ENCODE results near the gene AMN. TPM values are rescaled to one million over a fixed set of nuclear protein-coding genes. Genes with fewer than 3 reads are reported as not detected.

Gene AMN
- total RNA-seq, 4 donors from 2014 or later: 0.21 TPM; not detected in 3

DNA sequence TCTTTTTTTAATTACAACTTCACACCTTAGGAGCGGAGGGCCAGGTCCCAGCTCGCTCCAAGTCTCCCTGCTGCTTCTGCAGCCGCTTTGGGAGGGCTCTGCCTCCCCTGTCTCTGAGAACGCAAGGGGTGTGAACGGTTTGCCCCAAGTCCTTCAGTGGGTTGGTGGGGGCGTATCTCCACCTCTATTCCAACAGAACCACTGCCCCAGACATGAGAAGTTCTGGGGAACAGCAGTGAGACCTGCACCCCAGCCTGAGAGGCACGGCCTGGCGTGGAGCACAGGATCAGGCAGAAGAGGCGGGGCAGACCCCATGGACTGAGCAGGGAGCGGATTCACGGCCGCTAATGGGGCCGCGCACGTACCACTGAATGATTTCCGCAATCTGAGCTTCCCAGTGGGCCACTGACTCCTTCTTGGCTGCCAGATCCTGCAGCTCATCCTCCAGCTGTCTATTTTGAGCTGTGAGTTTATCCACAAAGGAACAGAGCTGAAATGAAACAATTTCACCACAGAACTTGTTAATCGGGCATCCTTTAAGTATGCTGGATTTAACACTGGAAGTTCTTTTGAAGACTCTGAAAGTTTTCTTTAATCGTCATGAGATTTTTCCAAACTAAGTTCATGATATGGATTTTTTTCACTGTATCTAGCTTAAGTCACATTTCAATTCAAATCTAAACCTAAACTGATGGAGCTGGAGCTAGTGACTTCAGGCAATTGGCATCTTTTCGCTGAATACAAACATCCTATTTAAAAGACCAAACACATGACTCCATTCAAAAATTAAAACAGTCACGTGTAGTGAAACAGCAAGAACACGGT is 44.4 kb downstream of the AMN start:
- DNase-seq (ENCODE audit: low spot score in 2 of 2): peak in 1 of 2 donors; percentile 8
- TF ChIP-seq POLR2A (IDR thresholded peaks at IDR 0.05) (no peak), EP300 (IDR thresholded peaks at IDR 0.05) (peak in 1 of 2 donors; percentile 2)
- peaks cover 0 to 13% (median 3%) of the 10 kb centered on the region in 4 donors for H3K4me1 ChIP-seq
- H3K27ac ChIP-seq: peak overlapping the region in 3 of 4 donors; percentile 38 to 68 (median 67)
- peaks cover 4 to 100% (median 37%) of the 10 kb centered on the region in 3 donors for H3K36me3 ChIP-seq
- H3K9me3 ChIP-seq: no peaks in the 10 kb centered on the region
- no peak overlapping the region for H3K4me3 ChIP-seq
- no peaks in the 10 kb centered on the region for H3K27me3 ChIP-seq
- WGBS, 2 donors: 64 to 66% methylated on average over 21 of the region's 21 CpGs

DNA sequence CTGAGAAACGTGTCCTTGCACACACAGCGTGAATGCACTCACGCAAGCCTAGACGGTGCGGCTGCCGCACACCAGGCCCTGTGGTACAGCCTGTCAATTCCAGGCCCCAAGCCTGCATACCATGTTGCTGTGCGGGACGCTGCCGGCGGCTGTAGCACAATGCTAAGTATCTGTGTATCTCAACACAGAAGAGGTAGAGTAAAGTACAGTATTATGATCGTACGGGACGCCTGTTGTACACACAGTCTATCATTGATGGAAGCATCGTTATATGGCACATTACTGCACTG is 45.0 kb downstream of the AMN start:
- DNase-seq (ENCODE audit: low spot score in 2 of 2): no peak
- Histone ChIP-seq H3K9me3 (no peaks in the 10 kb centered on the region), H3K27me3 (no peaks in the 10 kb centered on the region), H3K27ac (peak overlapping the region in 2 of 4 donors; percentile 36 to 67), H3K4me3 (no peak overlapping the region), H3K36me3 (peaks cover 4 to 100% (median 32%) of the 10 kb centered on the region in 3 donors), H3K4me1 (peaks cover 0 to 13% (median 3%) of the 10 kb centered on the region in 4 donors)
- WGBS, 2 donors: 56 to 64% methylated on average over 14 of the region's 14 CpGs
- TF ChIP-seq, protein P1, sequence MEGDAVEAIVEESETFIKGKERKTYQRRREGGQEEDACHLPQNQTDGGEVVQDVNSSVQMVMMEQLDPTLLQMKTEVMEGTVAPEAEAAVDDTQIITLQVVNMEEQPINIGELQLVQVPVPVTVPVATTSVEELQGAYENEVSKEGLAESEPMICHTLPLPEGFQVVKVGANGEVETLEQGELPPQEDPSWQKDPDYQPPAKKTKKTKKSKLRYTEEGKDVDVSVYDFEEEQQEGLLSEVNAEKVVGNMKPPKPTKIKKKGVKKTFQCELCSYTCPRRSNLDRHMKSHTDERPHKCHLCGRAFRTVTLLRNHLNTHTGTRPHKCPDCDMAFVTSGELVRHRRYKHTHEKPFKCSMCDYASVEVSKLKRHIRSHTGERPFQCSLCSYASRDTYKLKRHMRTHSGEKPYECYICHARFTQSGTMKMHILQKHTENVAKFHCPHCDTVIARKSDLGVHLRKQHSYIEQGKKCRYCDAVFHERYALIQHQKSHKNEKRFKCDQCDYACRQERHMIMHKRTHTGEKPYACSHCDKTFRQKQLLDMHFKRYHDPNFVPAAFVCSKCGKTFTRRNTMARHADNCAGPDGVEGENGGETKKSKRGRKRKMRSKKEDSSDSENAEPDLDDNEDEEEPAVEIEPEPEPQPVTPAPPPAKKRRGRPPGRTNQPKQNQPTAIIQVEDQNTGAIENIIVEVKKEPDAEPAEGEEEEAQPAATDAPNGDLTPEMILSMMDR (IDR thresholded peaks at IDR 0.05): no peak
- TF ChIP-seq POLR2A (IDR thresholded peaks at IDR 0.05) (no peak), EP300 (IDR thresholded peaks at IDR 0.05) (peak in 1 of 2 donors; percentile 7)

DNA sequence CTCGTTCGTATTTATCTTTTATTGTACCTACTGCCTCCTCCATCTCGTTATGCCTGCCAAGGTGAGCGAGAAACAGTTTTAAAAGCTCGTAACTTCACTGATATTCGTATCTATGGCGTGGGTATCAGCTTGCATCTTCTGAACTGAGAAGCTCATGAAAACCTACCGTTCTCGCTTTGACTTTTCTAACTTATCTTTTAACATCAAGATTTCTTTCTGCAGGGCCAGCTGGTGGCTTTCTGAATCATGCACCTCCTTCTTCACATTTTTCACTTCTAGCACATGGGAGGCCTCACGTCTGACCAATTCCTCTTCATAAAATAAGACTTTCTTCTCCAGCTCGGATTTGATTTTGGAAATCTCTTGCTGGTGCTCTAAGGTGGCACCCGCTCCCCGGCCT is 45.8 kb downstream of the AMN start:
- Histone ChIP-seq H3K9me3 (no peaks in the 10 kb centered on the region), H3K4me3 (no peak overlapping the region), H3K4me1 (peaks cover 0 to 13% (median 3%) of the 10 kb centered on the region in 4 donors), H3K36me3 (peaks cover 4 to 100% (median 30%) of the 10 kb centered on the region in 3 donors), H3K27me3 (no peaks in the 10 kb centered on the region), H3K27ac (no peak overlapping the region)
- 95 to 96% methylated on average over 13 of the region's 13 CpGs for WGBS, 2 donors
- DNase-seq (ENCODE audit: low spot score in 2 of 2): no peak
- no peak for TF ChIP-seq EP300 (IDR thresholded peaks at IDR 0.05)
- no peak for TF ChIP-seq POLR2A (IDR thresholded peaks at IDR 0.05)
- TF ChIP-seq, protein P1 (IDR thresholded peaks at IDR 0.05): no peak

DNA sequence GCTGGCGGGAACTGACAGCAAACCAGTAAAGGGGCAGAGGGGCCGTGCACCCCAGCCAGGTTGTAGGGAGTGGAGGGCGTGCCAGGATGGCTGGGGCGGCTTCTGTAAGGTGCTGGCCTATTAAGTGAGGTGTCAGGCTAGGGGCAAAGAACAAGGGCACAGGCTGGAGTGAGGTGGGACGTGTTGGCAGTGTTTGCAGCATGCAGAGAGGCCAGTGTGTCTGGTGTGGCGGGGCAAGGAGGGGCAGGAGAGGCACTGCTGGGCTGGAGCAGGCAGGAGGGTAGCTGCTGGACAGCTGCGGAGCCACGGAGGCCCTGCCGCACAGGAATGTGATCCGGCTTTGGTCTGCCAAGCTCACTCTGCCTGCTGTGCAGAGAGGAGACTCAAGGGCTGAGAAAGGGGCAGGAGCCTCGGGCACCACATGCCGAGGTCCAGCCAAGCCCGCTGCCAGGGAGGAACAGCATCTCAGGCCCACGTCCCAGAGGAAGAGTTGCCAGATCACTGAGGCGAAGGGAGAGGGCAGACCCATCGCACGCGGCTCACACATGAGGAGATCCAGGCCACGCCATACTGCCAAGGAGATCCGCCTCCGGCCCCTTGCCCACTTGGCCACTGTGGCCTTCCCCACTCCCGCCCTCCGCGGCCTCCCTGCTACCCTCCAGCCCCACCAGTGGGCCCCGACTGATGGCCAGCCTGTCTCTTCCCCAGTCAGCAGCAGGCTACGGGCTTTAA is 46.8 kb downstream of the AMN start:
- no peaks in the 10 kb centered on the region for H3K27me3 ChIP-seq
- DNase-seq (ENCODE audit: low spot score in 2 of 2): no peak
- peaks cover 0 to 100% (median 25%) of the 10 kb centered on the region in 3 donors for H3K36me3 ChIP-seq
- 93 to 94% methylated on average over 21 to 26 of the region's 26 CpGs for WGBS, 2 donors
- H3K4me3 ChIP-seq: no peak overlapping the region
- no peak overlapping the region for H3K27ac ChIP-seq
- TF ChIP-seq POLR2A (IDR thresholded peaks at IDR 0.05) (no peak), EP300 (IDR thresholded peaks at IDR 0.05) (no peak)
- TF ChIP-seq, protein P1 (IDR thresholded peaks at IDR 0.05): no peak
- H3K9me3 ChIP-seq: no peaks in the 10 kb centered on the region
- peaks cover 0 to 13% (median 3%) of the 10 kb centered on the region in 4 donors for H3K4me1 ChIP-seq

DNA sequence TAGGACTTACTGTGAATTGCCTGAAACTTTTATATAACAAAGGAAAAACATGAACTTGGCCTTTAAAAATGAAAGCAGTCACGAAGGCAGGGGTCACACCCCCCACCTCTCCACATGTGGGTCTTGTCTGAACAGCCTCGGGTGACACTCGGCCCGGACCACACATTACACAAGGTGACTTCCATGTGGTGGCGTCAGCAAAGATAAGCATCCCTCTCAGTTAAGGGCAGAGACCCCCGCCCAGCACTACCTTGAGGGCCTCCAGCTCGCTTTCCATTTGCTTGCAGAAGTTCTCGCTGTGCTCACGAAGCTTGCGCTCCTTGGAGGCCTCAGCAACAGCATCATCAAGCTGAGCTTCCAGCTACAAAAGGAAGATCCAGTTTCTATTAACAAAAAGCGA is 47.4 kb downstream of the AMN start:
- Histone ChIP-seq H3K4me3 (no peak overlapping the region), H3K9me3 (no peaks in the 10 kb centered on the region), H3K36me3 (peaks cover 0 to 100% (median 23%) of the 10 kb centered on the region in 3 donors), H3K4me1 (peaks cover 0 to 13% (median 3%) of the 10 kb centered on the region in 4 donors), H3K27me3 (no peaks in the 10 kb centered on the region), H3K27ac (no peak overlapping the region)
- no peak for TF ChIP-seq POLR2A (IDR thresholded peaks at IDR 0.05)
- TF ChIP-seq EP300 (IDR thresholded peaks at IDR 0.05): no peak
- TF ChIP-seq, protein P1 (IDR thresholded peaks at IDR 0.05): no peak
- no peak for DNase-seq (ENCODE audit: low spot score in 2 of 2)
- WGBS, 2 donors: 82 to 89% methylated on average over 11 of the region's 11 CpGs
